ENCODE measurements around the gene EXOC4.

EXOC4 gene

GRCh38 chr7:133491201-133491691, 238.4 kb downstream of the EXOC4 start:
- DNase-seq (ENCODE audit: low spot score) = peak; percentile 11

- no peak for DNase-seq (ENCODE audit: low spot score)
Measured at GRCh38 chr7:133491846-133492652, 239.2 kb downstream of the EXOC4 start.

DNA sequence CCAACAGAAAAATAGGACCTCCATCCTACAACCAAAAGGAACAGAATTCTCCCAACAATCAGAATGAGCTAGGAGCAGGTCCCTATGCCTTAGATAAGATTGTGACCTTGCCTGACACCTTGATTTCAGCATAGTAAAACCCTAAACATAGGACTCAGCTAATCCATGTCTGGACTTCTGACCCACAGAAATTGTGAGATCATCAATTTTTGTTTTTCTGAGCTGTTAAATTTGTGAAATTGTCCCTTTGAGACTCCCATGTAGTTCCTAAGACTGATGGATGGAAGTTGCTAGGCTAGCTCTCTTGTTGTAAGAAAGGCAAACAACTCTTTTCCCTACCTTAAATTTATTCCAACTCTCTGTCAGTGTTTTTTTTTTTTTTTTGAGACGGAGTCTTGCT, 244.2 kb downstream of the EXOC4 start:
- no peak for DNase-seq (ENCODE audit: low spot score)

DNA sequence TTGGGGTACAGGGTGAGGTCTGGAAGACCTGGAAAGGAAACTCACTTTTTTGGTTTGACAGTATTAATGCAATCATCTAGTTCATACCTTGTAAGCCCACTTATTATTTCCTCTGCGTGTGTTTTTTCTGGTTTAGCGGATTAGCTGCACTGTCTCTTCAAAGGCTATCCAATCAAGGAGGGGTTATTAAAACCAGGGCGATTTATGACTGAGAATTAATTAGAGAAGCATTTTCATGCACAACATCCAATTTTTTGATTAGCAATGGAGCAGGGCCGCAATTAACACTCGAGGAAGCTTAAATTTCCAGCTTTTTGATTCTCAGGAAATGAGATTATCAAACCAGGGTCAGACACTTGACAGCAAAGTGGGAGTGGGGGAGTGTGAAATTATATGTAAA, 248.9 kb downstream of the EXOC4 start:
- no peak for DNase-seq (ENCODE audit: low spot score)

DNA sequence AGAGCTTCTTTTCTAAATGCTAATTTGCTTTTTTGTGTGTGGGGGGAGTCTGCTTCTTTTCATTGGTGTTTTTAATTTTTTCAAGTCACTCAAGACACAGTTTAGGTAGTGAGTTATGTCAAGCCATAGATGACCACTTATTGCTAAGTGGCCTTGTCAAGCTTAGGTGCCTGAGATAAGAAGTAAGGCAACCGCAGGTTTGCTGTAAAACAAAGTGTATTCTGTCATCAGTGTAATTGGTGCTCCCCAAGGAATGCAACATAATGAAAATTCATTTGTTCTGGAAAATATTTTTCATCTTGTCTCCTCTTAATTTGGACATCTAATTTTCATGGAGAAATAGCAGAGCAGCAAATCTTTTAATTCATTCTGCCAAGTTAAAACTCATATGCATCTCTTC, 249.6 kb downstream of the EXOC4 start:
- DNase-seq (ENCODE audit: low spot score) = no peak

DNA sequence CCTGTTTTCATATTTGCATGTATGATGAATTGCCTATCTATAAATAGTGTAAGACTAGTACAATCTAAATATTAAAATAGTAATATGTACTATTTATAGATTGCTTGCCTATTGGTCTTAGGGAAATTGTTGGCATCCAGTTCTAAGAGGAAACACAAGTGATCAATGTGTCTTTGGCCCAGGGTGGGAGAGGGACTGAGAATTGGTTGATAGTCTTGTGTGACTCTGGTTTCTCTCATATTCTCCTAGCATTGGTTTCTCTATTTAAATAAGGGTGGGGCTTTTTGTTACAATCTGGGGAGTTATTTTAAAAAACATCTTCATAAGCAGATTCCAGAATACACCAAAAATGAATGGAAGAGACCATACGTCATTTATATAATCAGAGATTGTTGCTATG, 250.1 kb downstream of the EXOC4 start:
- DNase-seq (ENCODE audit: low spot score) = no peak

DNA sequence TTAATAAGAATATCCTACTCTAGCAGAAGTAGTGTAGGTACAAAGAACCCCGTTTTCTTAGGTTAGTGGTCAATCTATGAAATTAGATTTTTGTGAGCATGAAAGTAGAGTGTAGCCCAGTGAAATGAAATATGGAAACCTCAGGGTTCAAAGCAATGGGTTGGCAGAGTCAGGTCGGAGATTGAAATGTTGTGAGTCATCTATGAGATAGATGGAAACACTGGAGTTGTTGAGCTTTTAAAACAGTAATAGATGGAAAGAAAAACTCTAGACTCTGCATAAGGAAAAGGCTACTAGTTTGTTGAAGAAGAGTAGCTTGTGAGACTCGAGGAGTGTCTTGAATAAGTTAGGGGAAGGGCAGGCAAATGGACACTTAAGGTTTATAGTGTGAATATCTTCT, 251.9 kb downstream of the EXOC4 start:
- DNase-seq (ENCODE audit: low spot score) = no peak

DNA sequence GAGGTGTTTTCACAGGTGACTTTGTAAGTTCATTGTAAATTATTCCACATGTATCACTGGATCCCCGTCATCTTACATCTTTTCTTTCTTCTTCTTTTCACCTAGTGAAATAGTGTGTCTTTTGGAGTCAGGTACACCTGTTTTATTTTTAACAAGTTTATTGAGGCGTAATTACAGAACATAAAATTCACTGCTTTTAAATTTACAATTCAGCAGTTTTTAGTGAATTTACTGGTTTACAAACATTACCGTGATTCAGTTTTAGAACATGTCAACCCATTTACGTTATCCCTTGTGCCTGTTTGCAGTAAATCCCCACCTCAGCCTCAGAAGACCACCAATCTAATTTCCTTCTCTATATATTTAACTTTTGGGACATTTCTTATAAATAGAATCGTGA, 256.9 kb downstream of the EXOC4 start:
- no peak for DNase-seq (ENCODE audit: low spot score)

- DNase-seq (ENCODE audit: low spot score) = no peak
Measured at GRCh38 chr7:133510326-133511055, 257.6 kb downstream of the EXOC4 start.

DNA sequence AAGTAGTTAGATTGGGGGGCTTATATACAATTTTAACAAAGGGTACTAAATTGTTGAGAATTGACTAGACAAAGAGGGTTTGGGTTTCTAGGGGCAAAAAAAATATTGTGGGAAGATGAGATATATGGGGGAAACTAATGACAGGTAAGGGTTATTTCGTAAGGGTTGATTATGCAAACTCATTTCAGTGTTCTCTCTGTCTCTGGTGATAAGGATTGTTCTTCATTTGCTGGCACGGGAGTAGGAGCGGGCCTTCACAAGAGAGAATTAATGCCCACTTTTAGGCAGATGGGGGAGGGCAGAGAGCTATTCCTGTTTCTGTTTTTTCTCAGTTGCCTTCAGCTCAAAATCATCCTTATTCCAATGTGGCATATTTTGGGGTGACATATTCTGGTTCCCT, 258.4 kb downstream of the EXOC4 start:
- DNase-seq (ENCODE audit: low spot score) = no peak

GRCh38 chr7:133511708-133512107, 258.8 kb downstream of the EXOC4 start:
- no peak for DNase-seq (ENCODE audit: low spot score)

GRCh38 chr7:133512560-133512959, 259.7 kb downstream of the EXOC4 start:
- DNase-seq (ENCODE audit: low spot score) = no peak

DNA sequence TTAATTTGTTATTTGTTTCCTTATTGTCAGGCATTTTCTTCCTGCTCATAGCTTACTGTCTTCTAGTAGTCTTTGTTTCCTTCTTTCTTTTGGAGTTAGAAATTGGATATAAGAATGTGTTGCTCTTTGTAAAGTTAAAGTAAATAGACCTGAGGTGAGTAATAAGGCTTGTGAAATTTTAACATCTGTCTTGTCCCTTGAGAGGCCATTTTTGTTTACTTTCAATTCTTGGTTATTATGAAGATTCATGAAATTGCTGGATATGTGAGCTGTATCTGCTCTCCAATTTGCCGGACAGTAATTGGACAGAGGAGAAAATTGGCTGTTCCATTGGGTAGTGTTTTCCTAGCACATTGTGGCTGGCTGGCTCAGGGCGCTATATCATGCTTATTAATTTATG, 260.7 kb downstream of the EXOC4 start:
- DNase-seq (ENCODE audit: low spot score) = no peak

GRCh38 chr7:133514551-133514950, 261.7 kb downstream of the EXOC4 start:
- DNase-seq (ENCODE audit: low spot score) = no peak

DNA sequence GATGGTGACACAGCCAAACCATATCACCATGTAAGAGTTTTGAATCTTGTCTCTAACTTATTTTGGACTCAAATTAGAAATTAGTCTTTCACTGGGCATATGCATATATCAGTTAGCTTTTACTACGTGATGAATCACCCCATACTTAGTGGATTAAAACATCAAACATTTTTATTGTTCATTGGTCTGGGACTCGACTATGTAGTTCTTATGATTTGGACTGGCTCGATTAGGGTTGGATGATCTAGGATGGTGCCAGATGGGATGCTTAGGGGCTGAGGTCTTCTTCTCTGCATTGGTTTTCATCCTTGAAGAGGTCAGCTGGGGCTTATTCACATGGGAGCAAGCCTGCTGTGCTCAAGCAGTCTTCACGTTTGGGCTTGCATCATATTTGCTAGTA, 264.9 kb downstream of the EXOC4 start:
- no peak for DNase-seq (ENCODE audit: low spot score)

GRCh38 chr7:133518718-133519117, 265.8 kb downstream of the EXOC4 start:
- DNase-seq (ENCODE audit: low spot score) = no peak

DNA sequence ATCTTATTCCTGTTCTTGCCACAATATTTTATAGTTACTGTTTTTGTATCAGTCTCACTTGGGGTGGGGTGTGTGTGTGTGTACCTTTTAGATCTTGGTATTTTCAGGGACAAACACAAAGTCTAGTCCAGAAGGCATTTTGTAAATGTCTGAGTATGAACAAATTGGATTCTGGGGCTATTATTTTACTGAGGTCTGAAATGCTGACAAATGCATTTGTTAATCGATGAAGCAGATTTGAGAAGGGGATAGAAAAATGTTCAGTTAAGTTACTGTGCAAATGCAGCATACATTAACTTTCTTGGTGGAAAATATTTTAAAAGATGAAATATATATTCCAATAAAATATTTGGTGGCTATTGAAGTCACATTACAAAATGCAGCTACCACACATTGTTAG, 267.4 kb downstream of the EXOC4 start:
- no peak for DNase-seq (ENCODE audit: low spot score)

- no peak for DNase-seq (ENCODE audit: low spot score)
Measured at GRCh38 chr7:133522501-133522900, 269.6 kb downstream of the EXOC4 start.

GRCh38 chr7:133528796-133529195, 275.9 kb downstream of the EXOC4 start:
- DNase-seq (ENCODE audit: low spot score) = no peak

DNA sequence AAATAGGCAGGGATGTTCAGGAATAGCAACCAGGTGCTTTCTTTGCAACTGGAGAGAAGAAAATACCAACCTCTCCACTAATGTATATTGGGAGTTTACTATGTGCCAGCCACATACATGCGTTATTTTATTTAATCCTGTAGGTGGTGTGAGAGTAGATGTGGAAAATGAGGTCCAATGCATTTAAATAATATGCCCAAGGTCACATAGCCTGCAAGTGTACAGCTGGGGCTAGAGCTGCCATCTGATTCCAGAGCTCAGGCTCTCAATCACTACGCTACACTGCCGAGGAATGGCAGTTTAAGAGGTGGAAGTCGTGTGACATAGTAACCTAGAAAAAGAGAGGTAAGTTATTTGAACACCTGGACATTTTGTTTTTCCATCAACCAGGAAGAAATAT, 277.0 kb downstream of the EXOC4 start:
- no peak for DNase-seq (ENCODE audit: low spot score)

- no peak for DNase-seq (ENCODE audit: low spot score)
Measured at GRCh38 chr7:133530682-133531081, 277.8 kb downstream of the EXOC4 start.

- DNase-seq (ENCODE audit: low spot score) = no peak
Measured at GRCh38 chr7:133534816-133535215, 281.9 kb downstream of the EXOC4 start.

DNA sequence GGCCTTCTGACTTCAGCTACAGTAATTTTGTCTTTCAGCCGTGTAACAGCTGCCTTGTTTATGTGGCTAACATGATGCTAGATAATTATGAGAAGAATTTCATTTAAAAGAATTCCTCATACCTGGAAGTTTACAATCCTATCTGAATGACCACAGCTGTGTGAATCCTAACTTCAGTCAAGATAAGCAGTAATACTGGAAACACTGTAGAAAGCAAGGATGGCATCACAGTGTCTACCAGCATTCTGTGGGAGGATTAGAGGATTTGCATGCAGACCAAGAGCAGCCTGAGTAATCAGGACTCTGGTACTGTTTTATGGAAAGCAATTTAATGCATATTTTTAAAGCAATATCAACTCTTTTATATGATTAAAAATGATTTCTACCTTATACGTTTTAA, 282.4 kb downstream of the EXOC4 start:
- DNase-seq (ENCODE audit: low spot score) = no peak

Measured in globus pallidus (tissue), 1 donor.